KMS-11 (cell line): Measurements from ENCODE around the gene YJEFN3.

Experiments
- H2AFZ ChIP-seq: fragments of 200-600 bp; sonication (generic); 2 replicates; pipeline ENCODE4 v1.6.1; 2016; ENCODE audit warnings: antibody characterized with exemption, mixed run types, low read depth
- H3K27ac ChIP-seq: fragments of 200-600 bp; sonication (generic); 2 replicates; pipeline ENCODE4 v1.6.1; 2016; ENCODE audit warnings: mild to moderate bottlenecking, mixed run types
- H3K27me3 ChIP-seq: fragments of 200-600 bp; sonication (generic); 2 replicates; pipeline ENCODE4 v1.6.1; 2017; ENCODE audit warnings: mild to moderate bottlenecking, low read depth, mixed run types, moderate library complexity; ENCODE audit not compliant: insufficient read depth
- H3K36me3 ChIP-seq: fragments of 200-600 bp; sonication (generic); 2 replicates; pipeline ENCODE4 v1.6.1; 2017; ENCODE audit warnings: mild to moderate bottlenecking, mixed run types; ENCODE audit not compliant: insufficient read depth
- H3K4me1 ChIP-seq: fragments of 200-600 bp; sonication (generic); 2 replicates; pipeline ENCODE4 v1.6.1; 2016; ENCODE audit warnings: mild to moderate bottlenecking, low read depth, mixed run types; ENCODE audit not compliant: poor library complexity, severe bottlenecking
- H3K4me2 ChIP-seq: fragments of 200-600 bp; sonication (generic); 2 replicates; pipeline ENCODE4 v1.7.0; 2016; ENCODE audit warnings: mild to moderate bottlenecking, mixed run types
- H3K4me3 ChIP-seq: fragments of 200-600 bp; sonication (generic); IDR thresholded peaks from 2 replicates; pipeline ENCODE4 v1.6.1; 2017; ENCODE audit warnings: low read depth, low read length, mixed read lengths; ENCODE audit not compliant: insufficient read depth
- H3K79me2 ChIP-seq: fragments of 200-600 bp; sonication (generic); 2 replicates; pipeline ENCODE4 v1.6.1; 2016; ENCODE audit warnings: low read depth, mixed run types; ENCODE audit not compliant: insufficient read depth
- H3K9ac ChIP-seq: fragments of 200-600 bp; sonication (generic); 2 replicates; pipeline ENCODE4 v1.6.1; 2016; ENCODE audit warnings: mild to moderate bottlenecking, mixed run types
- H4K20me1 ChIP-seq: fragments of 200-600 bp; sonication (generic); 2 replicates; pipeline ENCODE4 v1.6.1; 2016; ENCODE audit warnings: mild to moderate bottlenecking, mixed run types; ENCODE audit not compliant: insufficient read depth
- CTCF ChIP-seq: fragments of 200-600 bp; sonication (generic); conservative IDR thresholded peaks from 2 replicates; pipeline ENCODE4 v1.6.1; 2017; ENCODE audit warnings: low read depth, mild to moderate bottlenecking, antibody characterized with exemption, low read length, moderate library complexity, mixed read lengths

Gene YJEFN3

GRCh38 chr19:19546751-19547162 lies 18.0 kb downstream of the YJEFN3 start:
- no peaks in the 10 kb centered on the region for H3K4me1 ChIP-seq
- H3K4me3 ChIP-seq: no peak overlapping the region
- no peak overlapping the region for H3K27ac ChIP-seq
- no peak overlapping the region for H3K9ac ChIP-seq
- H4K20me1 ChIP-seq: no peaks in the 10 kb centered on the region
- no peaks in the 10 kb centered on the region for H3K36me3 ChIP-seq
- no peak overlapping the region for H2AFZ ChIP-seq
- no peak overlapping the region for H3K4me2 ChIP-seq
- no peak for TF ChIP-seq CTCF
- no peaks in the 10 kb centered on the region for H3K79me2 ChIP-seq
- H3K27me3 ChIP-seq: peaks cover 2% of the 10 kb centered on the region; the same call in 1 of the 2 replicates

- H3K9ac ChIP-seq: no peak overlapping the region
- peaks cover 2% of the 10 kb centered on the region; the same call in 1 of the 2 replicates for H3K27me3 ChIP-seq
- H3K4me2 ChIP-seq: no peak overlapping the region
- H3K4me3 ChIP-seq: no peak overlapping the region
- no peak overlapping the region for H2AFZ ChIP-seq
- no peaks in the 10 kb centered on the region for H3K4me1 ChIP-seq
- no peaks in the 10 kb centered on the region for H3K36me3 ChIP-seq
- H3K27ac ChIP-seq: no peak overlapping the region
- TF ChIP-seq CTCF: no peak
- no peaks in the 10 kb centered on the region for H4K20me1 ChIP-seq
- no peaks in the 10 kb centered on the region for H3K79me2 ChIP-seq
Measured at GRCh38 chr19:19547674-19548336, 19.1 kb downstream of the YJEFN3 start.

GRCh38 chr19:19548915-19549759 lies 20.4 kb downstream of the YJEFN3 start:
- Histone ChIP-seq H3K79me2 (no peaks in the 10 kb centered on the region), H2AFZ (no peak overlapping the region), H4K20me1 (no peaks in the 10 kb centered on the region), H3K27me3 (peaks cover 2% of the 10 kb centered on the region; the same call in 1 of the 2 replicates), H3K36me3 (no peaks in the 10 kb centered on the region), H3K4me3 (no peak overlapping the region), H3K4me1 (no peaks in the 10 kb centered on the region), H3K4me2 (no peak overlapping the region), H3K9ac (no peak overlapping the region), H3K27ac (no peak overlapping the region)
- TF ChIP-seq CTCF: no peak

GRCh38 chr19:19549804-19550464 lies 21.2 kb downstream of the YJEFN3 start:
- Histone ChIP-seq H3K4me1 (no peaks in the 10 kb centered on the region), H3K9ac (no peak overlapping the region), H2AFZ (no peak overlapping the region), H3K36me3 (no peaks in the 10 kb centered on the region), H3K27me3 (peaks cover 2% of the 10 kb centered on the region; the same call in 1 of the 2 replicates), H3K4me2 (no peak overlapping the region), H3K4me3 (no peak overlapping the region), H4K20me1 (no peaks in the 10 kb centered on the region), H3K27ac (no peak overlapping the region), H3K79me2 (no peaks in the 10 kb centered on the region)
- no peak for TF ChIP-seq CTCF
